ENCODE results near the gene NDST3.

The NDST3 gene

DNA sequence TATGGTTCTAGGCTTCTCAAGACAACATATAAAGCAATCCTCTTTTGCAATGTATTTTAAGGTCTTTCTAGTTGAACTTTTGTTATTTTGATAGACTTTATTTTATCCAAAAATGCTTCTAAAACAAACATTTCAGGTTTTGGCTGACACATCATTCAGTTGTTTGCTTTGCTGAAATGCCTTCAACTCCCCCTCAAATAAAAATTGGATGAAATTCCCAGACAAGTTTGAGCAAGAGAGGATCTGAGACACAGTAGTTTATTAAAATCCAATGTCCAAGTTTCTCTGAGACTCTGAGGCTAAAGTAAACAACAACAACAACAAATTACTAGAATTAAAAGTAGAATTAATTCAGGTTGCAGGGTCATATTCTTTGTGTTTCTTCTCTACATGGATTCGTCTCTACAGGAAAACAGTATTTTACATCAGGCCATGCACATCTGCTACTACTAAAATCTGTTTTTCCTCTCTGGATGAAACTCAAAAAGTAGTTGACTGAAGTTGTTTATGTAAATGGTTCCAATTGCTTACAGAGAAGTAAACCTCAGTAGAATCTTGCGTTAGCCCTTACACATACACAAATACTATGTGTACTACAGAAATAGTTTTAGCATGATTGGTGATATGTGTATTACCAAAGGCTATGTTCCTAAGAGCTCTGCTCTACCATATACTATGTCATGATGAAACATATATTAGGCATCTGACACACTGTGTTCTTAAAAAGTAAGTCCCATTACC lies 253.6 kb downstream of the NDST3 start:
- no peak for TF ChIP-seq ZFP3 (CRISPR knock-in tag; IDR thresholded peaks at IDR 0.05)
- no peak for TF ChIP-seq GLIS3 (CRISPR knock-in tag; IDR thresholded peaks at IDR 0.05)
- TF ChIP-seq, protein P1, sequence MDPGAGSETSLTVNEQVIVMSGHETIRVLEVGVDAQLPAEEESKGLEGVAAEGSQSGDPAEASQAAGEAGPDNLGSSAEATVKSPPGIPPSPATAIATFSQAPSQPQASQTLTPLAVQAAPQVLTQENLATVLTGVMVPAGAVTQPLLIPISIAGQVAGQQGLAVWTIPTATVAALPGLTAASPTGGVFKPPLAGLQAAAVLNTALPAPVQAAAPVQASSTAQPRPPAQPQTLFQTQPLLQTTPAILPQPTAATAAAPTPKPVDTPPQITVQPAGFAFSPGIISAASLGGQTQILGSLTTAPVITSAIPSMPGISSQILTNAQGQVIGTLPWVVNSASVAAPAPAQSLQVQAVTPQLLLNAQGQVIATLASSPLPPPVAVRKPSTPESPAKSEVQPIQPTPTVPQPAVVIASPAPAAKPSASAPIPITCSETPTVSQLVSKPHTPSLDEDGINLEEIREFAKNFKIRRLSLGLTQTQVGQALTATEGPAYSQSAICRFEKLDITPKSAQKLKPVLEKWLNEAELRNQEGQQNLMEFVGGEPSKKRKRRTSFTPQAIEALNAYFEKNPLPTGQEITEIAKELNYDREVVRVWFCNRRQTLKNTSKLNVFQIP (CRISPR knock-in tag; IDR thresholded peaks at IDR 0.05; ENCODE audit: borderline replicate concordance, low read depth): no peak
- no peak for TF ChIP-seq ISL1 (CRISPR knock-in tag; IDR thresholded peaks at IDR 0.05)
- TF ChIP-seq ZFP30 (CRISPR knock-in tag; IDR thresholded peaks at IDR 0.05): no peak
- no peak for TF ChIP-seq ZNF8 (CRISPR knock-in tag; IDR thresholded peaks at IDR 0.05)
- TF ChIP-seq ARNTL (CRISPR knock-in tag; IDR thresholded peaks at IDR 0.05; ENCODE audit: borderline replicate concordance, low read depth): no peak
- TF ChIP-seq ZNF70 (CRISPR knock-in tag; IDR thresholded peaks at IDR 0.05): no peak
- TF ChIP-seq RARB (CRISPR knock-in tag; IDR thresholded peaks at IDR 0.05): no peak
- TF ChIP-seq, protein P2, sequence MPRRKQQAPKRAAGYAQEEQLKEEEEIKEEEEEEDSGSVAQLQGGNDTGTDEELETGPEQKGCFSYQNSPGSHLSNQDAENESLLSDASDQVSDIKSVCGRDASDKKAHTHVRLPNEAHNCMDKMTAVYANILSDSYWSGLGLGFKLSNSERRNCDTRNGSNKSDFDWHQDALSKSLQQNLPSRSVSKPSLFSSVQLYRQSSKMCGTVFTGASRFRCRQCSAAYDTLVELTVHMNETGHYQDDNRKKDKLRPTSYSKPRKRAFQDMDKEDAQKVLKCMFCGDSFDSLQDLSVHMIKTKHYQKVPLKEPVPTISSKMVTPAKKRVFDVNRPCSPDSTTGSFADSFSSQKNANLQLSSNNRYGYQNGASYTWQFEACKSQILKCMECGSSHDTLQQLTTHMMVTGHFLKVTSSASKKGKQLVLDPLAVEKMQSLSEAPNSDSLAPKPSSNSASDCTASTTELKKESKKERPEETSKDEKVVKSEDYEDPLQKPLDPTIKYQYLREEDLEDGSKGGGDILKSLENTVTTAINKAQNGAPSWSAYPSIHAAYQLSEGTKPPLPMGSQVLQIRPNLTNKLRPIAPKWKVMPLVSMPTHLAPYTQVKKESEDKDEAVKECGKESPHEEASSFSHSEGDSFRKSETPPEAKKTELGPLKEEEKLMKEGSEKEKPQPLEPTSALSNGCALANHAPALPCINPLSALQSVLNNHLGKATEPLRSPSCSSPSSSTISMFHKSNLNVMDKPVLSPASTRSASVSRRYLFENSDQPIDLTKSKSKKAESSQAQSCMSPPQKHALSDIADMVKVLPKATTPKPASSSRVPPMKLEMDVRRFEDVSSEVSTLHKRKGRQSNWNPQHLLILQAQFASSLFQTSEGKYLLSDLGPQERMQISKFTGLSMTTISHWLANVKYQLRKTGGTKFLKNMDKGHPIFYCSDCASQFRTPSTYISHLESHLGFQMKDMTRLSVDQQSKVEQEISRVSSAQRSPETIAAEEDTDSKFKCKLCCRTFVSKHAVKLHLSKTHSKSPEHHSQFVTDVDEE (CRISPR knock-in tag; IDR thresholded peaks at IDR 0.05): no peak
- TF ChIP-seq, protein P3, sequence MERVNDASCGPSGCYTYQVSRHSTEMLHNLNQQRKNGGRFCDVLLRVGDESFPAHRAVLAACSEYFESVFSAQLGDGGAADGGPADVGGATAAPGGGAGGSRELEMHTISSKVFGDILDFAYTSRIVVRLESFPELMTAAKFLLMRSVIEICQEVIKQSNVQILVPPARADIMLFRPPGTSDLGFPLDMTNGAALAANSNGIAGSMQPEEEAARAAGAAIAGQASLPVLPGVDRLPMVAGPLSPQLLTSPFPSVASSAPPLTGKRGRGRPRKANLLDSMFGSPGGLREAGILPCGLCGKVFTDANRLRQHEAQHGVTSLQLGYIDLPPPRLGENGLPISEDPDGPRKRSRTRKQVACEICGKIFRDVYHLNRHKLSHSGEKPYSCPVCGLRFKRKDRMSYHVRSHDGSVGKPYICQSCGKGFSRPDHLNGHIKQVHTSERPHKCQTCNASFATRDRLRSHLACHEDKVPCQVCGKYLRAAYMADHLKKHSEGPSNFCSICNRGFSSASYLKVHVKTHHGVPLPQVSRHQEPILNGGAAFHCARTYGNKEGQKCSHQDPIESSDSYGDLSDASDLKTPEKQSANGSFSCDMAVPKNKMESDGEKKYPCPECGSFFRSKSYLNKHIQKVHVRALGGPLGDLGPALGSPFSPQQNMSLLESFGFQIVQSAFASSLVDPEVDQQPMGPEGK (CRISPR knock-in tag; IDR thresholded peaks at IDR 0.05; ENCODE audit: borderline replicate concordance): no peak
- TF ChIP-seq, protein P4, sequence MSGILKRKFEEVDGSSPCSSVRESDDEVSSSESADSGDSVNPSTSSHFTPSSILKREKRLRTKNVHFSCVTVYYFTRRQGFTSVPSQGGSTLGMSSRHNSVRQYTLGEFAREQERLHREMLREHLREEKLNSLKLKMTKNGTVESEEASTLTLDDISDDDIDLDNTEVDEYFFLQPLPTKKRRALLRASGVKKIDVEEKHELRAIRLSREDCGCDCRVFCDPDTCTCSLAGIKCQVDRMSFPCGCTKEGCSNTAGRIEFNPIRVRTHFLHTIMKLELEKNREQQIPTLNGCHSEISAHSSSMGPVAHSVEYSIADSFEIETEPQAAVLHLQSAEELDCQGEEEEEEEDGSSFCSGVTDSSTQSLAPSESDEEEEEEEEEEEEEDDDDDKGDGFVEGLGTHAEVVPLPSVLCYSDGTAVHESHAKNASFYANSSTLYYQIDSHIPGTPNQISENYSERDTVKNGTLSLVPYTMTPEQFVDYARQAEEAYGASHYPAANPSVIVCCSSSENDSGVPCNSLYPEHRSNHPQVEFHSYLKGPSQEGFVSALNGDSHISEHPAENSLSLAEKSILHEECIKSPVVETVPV (CRISPR knock-in tag; IDR thresholded peaks at IDR 0.05): no peak
- no peak for TF ChIP-seq PPARA (CRISPR knock-in tag; IDR thresholded peaks at IDR 0.05; ENCODE audit: borderline replicate concordance)
- no peak for TF ChIP-seq CSDC2 (CRISPR knock-in tag; IDR thresholded peaks at IDR 0.05)
- TF ChIP-seq TCF4 (CRISPR knock-in tag; IDR thresholded peaks at IDR 0.05; ENCODE audit: borderline replicate concordance): no peak
- no peak for TF ChIP-seq ESRRG (CRISPR knock-in tag; IDR thresholded peaks at IDR 0.05)
- ATAC-seq: no peak

DNA sequence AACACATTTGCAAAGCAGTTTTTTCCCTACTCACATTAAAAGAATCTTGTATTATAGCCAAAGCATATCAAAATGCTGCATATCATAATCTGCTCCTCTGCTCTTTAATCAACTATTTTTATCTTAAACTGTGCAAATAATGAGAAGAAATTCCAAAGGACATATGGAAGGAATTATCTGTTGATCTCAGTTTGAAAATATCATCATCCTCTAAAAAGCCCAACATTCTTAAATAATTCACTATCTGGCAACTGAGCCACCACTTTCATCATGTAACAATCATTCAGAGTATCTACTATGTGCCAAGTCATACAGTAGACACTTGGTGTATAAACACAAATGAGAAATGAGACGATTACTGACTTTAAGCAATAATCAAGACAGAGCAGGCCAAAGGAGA lies 255.5 kb downstream of the NDST3 start:
- peak; percentile 84 for ATAC-seq

More for the DNA sequence above, 255.5 kb downstream of the NDST3 start:
- TF ChIP-seq ZNF70 (CRISPR knock-in tag; IDR thresholded peaks at IDR 0.05) (no peak), PPARA (CRISPR knock-in tag; IDR thresholded peaks at IDR 0.05; ENCODE audit: borderline replicate concordance) (no peak), GLIS3 (CRISPR knock-in tag; IDR thresholded peaks at IDR 0.05) (no peak), ARNTL (CRISPR knock-in tag; IDR thresholded peaks at IDR 0.05; ENCODE audit: borderline replicate concordance, low read depth) (no peak), ZC3H10 (CRISPR knock-in tag; IDR thresholded peaks at IDR 0.05) (no peak), ZNF8 (CRISPR knock-in tag; IDR thresholded peaks at IDR 0.05) (no peak), TCF4 (CRISPR knock-in tag; IDR thresholded peaks at IDR 0.05; ENCODE audit: borderline replicate concordance) (no peak), OSR1 (CRISPR knock-in tag; IDR thresholded peaks at IDR 0.05) (no peak), ZFP30 (CRISPR knock-in tag; IDR thresholded peaks at IDR 0.05) (no peak), CSDC2 (CRISPR knock-in tag; IDR thresholded peaks at IDR 0.05) (no peak), RARB (CRISPR knock-in tag; IDR thresholded peaks at IDR 0.05) (no peak), TOX (CRISPR knock-in tag; IDR thresholded peaks at IDR 0.05; ENCODE audit: borderline replicate concordance) (0 out of 2 replicates have a peak, but pooled peaks have one; percentile 42), SNAI2 (CRISPR knock-in tag; IDR thresholded peaks at IDR 0.05) (no peak), BACH2 (CRISPR knock-in tag; IDR thresholded peaks at IDR 0.05; ENCODE audit: borderline replicate concordance) (no peak), ISL1 (CRISPR knock-in tag; IDR thresholded peaks at IDR 0.05) (peak; percentile 98), ESRRG (CRISPR knock-in tag; IDR thresholded peaks at IDR 0.05) (no peak), ZFP3 (CRISPR knock-in tag; IDR thresholded peaks at IDR 0.05) (no peak)
- TF ChIP-seq, protein P1 (CRISPR knock-in tag; IDR thresholded peaks at IDR 0.05; ENCODE audit: borderline replicate concordance, low read depth): no peak
- TF ChIP-seq, protein P3 (CRISPR knock-in tag; IDR thresholded peaks at IDR 0.05; ENCODE audit: borderline replicate concordance): no peak
- TF ChIP-seq, protein P5, sequence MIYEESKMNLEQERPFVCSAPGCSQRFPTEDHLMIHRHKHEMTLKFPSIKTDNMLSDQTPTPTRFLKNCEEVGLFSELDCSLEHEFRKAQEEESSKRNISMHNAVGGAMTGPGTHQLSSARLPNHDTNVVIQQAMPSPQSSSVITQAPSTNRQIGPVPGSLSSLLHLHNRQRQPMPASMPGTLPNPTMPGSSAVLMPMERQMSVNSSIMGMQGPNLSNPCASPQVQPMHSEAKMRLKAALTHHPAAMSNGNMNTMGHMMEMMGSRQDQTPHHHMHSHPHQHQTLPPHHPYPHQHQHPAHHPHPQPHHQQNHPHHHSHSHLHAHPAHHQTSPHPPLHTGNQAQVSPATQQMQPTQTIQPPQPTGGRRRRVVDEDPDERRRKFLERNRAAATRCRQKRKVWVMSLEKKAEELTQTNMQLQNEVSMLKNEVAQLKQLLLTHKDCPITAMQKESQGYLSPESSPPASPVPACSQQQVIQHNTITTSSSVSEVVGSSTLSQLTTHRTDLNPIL (CRISPR knock-in tag; IDR thresholded peaks at IDR 0.05; ENCODE audit: low read depth): peak; percentile 91
